ENCODE data around the gene NRSN2. TPM values are rescaled to one million over a fixed set of nuclear protein-coding genes. Genes with fewer than 3 reads are reported as not detected.

The NRSN2 gene
- total and polyA plus RNA-seq, 2 donors (not counting 3 experiments of a cell fraction or from before 2014, with no cell fraction given): 36.9 to 64.1 TPM

DNA sequence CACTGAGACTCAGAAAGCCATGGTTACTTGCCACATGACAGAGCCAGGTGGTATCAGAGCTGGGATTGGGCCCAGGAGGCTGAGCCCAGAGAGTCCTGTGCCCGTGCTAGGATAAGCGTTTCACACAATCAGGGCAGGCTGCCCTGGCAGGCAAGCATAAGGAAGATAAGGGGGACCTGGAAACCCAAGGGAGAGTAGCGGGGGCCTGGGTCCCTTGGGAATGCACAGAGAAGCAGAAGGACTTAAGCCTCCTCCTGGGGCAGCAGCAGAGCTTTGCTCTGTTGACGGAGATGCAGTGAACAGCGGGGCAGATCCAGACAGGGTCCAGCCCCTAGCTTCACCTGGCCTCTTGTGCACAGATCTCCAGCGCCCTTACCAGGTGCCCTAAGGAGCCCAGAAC is 42.3 kb downstream of the NRSN2 start:
- no peak overlapping the region for H3K4me3 ChIP-seq (replicated peaks in 1 of 3; ENCODE audit: insufficient read depth in 1 of 3, low read depth in 1 of 3, low read length in 3 of 3)
- no peaks in the 10 kb centered on the region for H3K27me3 ChIP-seq (ENCODE audit: control insufficient read depth in 2 of 2, insufficient read depth in 2 of 2, low read length in 2 of 2)
- no peak for TF ChIP-seq EZH2 (IDR thresholded peaks at IDR 0.05; ENCODE audit: borderline replicate concordance, low read depth, low read length, severe bottlenecking)
- intact Hi-C loops (cut with micrococcal nuclease) (no loop called here), dilution Hi-C loops (cut with MboI; ENCODE audit: extremely low pct_ligation_motif_present, low sequenced_read_pairs) (no loop called here)
- peaks cover 4% of the 10 kb centered on the region for H4K20me1 ChIP-seq (replicated peaks; ENCODE audit: control insufficient read depth, extremely low read depth, insufficient read depth, low read length)
- peaks cover 19 to 28% of the 10 kb centered on the region in 2 experiments for H3K36me3 ChIP-seq (ENCODE audit: control insufficient read depth in 2 of 2, extremely low read depth in 1 of 2, insufficient read depth in 2 of 2, low read length in 2 of 2)
- H3K9ac ChIP-seq (replicated peaks; ENCODE audit: extremely low read depth, insufficient read depth, low read length): no peak overlapping the region
- no peaks in the 10 kb centered on the region for H3K9me1 ChIP-seq (replicated peaks; ENCODE audit: control insufficient read depth, extremely low read depth, insufficient read depth, low read length)
- ChIA-PET CTCF (no interaction called here), POLR2A (no interaction called here)
- no peak overlapping the region for H3K27ac ChIP-seq (ENCODE audit: insufficient read depth, low read depth, low read length)
- FAIRE-seq (no peak), DNase-seq (ENCODE audit: low read depth, low spot score) (no peak)
- no peaks in the 10 kb centered on the region for H3K9me3 ChIP-seq (replicated peaks; ENCODE audit: control insufficient read depth, insufficient read depth, low read length)
- no peaks in the 10 kb centered on the region for H3K4me1 ChIP-seq (ENCODE audit: control insufficient read depth, extremely low read depth, insufficient read depth, low read length)
- H2AFZ ChIP-seq (ENCODE audit: low read depth, low read length): no peak overlapping the region
- H3K4me2 ChIP-seq (ENCODE audit: insufficient read depth, low read length): no peak overlapping the region
- no TSS peak for BruUV-seq (replicated peaks)
- H3K79me2 ChIP-seq (ENCODE audit: control insufficient read depth, insufficient read depth, low read length): peaks cover 16% of the 10 kb centered on the region

DNA sequence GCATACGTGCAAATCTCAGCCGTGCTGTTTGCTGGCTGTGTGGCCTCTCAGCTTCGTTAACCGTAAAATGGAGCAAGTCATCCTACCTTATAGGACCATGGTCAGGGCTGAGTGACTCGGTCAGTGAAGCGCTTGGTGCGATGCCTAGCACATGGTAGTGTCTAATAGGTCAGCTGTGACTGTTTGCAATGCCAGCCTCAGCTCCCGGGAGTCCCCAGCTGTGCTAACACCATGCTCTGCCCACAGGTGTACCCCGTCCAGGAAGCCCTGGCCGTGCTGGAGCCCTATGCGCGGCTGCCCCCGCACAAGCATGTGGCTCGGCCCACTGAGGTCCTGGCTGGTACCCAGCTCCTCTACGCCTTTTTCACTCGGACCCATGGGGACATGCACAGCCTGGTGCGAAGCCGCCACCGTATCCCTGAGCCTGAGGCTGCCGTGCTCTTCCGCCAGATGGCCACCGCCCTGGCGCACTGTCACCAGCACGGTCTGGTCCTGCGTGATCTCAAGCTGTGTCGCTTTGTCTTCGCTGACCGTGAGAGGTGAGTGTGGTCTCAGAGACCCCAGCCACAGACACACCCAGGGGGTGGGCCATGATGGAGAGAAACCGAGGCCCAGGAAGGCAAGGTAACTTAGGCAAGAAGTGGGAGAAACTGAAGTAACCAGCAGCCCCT is 44.3 kb downstream of the NRSN2 start:
- dilution Hi-C loops (cut with MboI; ENCODE audit: extremely low pct_ligation_motif_present, low sequenced_read_pairs): no loop called here
- Histone ChIP-seq H2AFZ (ENCODE audit: low read depth, low read length) (no peak overlapping the region), H4K20me1 (replicated peaks; ENCODE audit: control insufficient read depth, extremely low read depth, insufficient read depth, low read length) (peaks cover 4% of the 10 kb centered on the region), H3K4me1 (ENCODE audit: control insufficient read depth, extremely low read depth, insufficient read depth, low read length) (no peaks in the 10 kb centered on the region), H3K36me3 (ENCODE audit: control insufficient read depth in 2 of 2, extremely low read depth in 1 of 2, insufficient read depth in 2 of 2, low read length in 2 of 2) (peaks cover 19 to 32% of the 10 kb centered on the region in 2 experiments), H3K4me3 (replicated peaks in 1 of 3; ENCODE audit: insufficient read depth in 1 of 3, low read depth in 1 of 3, low read length in 3 of 3) (no peak overlapping the region), H3K9me1 (replicated peaks; ENCODE audit: control insufficient read depth, extremely low read depth, insufficient read depth, low read length) (no peaks in the 10 kb centered on the region), H3K27ac (ENCODE audit: insufficient read depth, low read depth, low read length) (no peak overlapping the region), H3K79me2 (ENCODE audit: control insufficient read depth, insufficient read depth, low read length) (peaks cover 5% of the 10 kb centered on the region), H3K9me3 (replicated peaks; ENCODE audit: control insufficient read depth, insufficient read depth, low read length) (no peaks in the 10 kb centered on the region), H3K4me2 (ENCODE audit: insufficient read depth, low read length) (no peak overlapping the region), H3K27me3 (ENCODE audit: control insufficient read depth in 2 of 2, insufficient read depth in 2 of 2, low read length in 2 of 2) (no peaks in the 10 kb centered on the region), H3K9ac (replicated peaks; ENCODE audit: extremely low read depth, insufficient read depth, low read length) (no peak overlapping the region)
- FAIRE-seq: no peak
- intact Hi-C loops (cut with micrococcal nuclease): no loop called here
- ChIA-PET CTCF (interaction anchor here (0.6 kb wide), 1 partner anchor 47 kb away, joined by 3 read pairs; no protein-coding TSS in a partner anchor), POLR2A (interaction anchor here (0.5 kb wide), 1 partner anchor 11 kb away, joined by 11 read pairs; no protein-coding TSS in a partner anchor)
- no TSS peak for BruUV-seq (replicated peaks)
- no peak for DNase-seq (ENCODE audit: low read depth, low spot score)
- TF ChIP-seq EZH2 (IDR thresholded peaks at IDR 0.05; ENCODE audit: borderline replicate concordance, low read depth, low read length, severe bottlenecking): no peak
- TF ChIP-seq, protein P1, sequence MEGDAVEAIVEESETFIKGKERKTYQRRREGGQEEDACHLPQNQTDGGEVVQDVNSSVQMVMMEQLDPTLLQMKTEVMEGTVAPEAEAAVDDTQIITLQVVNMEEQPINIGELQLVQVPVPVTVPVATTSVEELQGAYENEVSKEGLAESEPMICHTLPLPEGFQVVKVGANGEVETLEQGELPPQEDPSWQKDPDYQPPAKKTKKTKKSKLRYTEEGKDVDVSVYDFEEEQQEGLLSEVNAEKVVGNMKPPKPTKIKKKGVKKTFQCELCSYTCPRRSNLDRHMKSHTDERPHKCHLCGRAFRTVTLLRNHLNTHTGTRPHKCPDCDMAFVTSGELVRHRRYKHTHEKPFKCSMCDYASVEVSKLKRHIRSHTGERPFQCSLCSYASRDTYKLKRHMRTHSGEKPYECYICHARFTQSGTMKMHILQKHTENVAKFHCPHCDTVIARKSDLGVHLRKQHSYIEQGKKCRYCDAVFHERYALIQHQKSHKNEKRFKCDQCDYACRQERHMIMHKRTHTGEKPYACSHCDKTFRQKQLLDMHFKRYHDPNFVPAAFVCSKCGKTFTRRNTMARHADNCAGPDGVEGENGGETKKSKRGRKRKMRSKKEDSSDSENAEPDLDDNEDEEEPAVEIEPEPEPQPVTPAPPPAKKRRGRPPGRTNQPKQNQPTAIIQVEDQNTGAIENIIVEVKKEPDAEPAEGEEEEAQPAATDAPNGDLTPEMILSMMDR (IDR thresholded peaks at IDR 0.05; ENCODE audit: extremely low read depth in 1 of 2, insufficient read depth in 1 of 2, low read depth in 1 of 2, low read length in 2 of 2): no peak
- no peak for TF ChIP-seq JUN (IDR thresholded peaks at IDR 0.05; ENCODE audit: borderline replicate concordance, insufficient read depth, insufficient read length, low read depth)
- no peak for TF ChIP-seq POLR2AphosphoS5 (IDR thresholded peaks at IDR 0.05; ENCODE audit: insufficient read depth, low read depth, low read length)
- no peak for TF ChIP-seq POLR2A (IDR thresholded peaks at IDR 0.05; ENCODE audit: low read depth, low read length)
- TF ChIP-seq GATA2 (IDR thresholded peaks at IDR 0.05; ENCODE audit: insufficient read depth, insufficient read length, low read depth, low read length): no peak
- no peak for TF ChIP-seq FOS (IDR thresholded peaks at IDR 0.05; ENCODE audit: borderline replicate concordance, insufficient read depth, low read length)
- no peak for TF ChIP-seq MAX (IDR thresholded peaks at IDR 0.05; ENCODE audit: insufficient read depth, insufficient read length)
- no peak for TF ChIP-seq MYC (IDR thresholded peaks at IDR 0.05; ENCODE audit: low read depth, low read length)
